OCI-LY1 (cell line): ENCODE data around the gene MAPK9.

Experiments used
- H2AFZ ChIP-seq: fragments of 200-600 bp; sonication (generic), shearing (Covaris generic); 2 replicates; pipeline ENCODE4 v1.6.0; 2014; ENCODE audit warnings: antibody characterized with exemption, mild to moderate bottlenecking, low read length
- H3F3A ChIP-seq: fragments of 200-600 bp; sonication (generic), shearing (Covaris generic); 2 replicates; pipeline ENCODE4 v1.6.0; 2014; ENCODE audit warnings: mild to moderate bottlenecking, antibody characterized with exemption, low read length, moderate library complexity; ENCODE audit not compliant: insufficient read depth
- H3K27ac ChIP-seq: fragments of 200-600 bp; sonication (generic); 2 replicates; pipeline ENCODE4 v1.5.1; 2014; ENCODE audit warnings: low read length, mixed run types, mild to moderate bottlenecking, low read depth; ENCODE audit not compliant: poor library complexity, severe bottlenecking
- H3K27me3 ChIP-seq: fragments of 200-600 bp; sonication (generic); 2 replicates; pipeline ENCODE4 v1.6.0; 2014; ENCODE audit warnings: antibody characterized with exemption, mild to moderate bottlenecking, low read length, moderate library complexity; ENCODE audit not compliant: insufficient read depth
- H3K36me3 ChIP-seq: fragments of 200-600 bp; sonication (generic); 2 replicates; pipeline ENCODE4 v1.6.1; 2014; ENCODE audit warnings: mild to moderate bottlenecking, antibody characterized with exemption, low read length, moderate library complexity, mixed read lengths; ENCODE audit not compliant: insufficient read depth
- H3K4me1 ChIP-seq: fragments of 200-600 bp; sonication (generic); 2 replicates; pipeline ENCODE4 v1.5.1; 2014; ENCODE audit warnings: mild to moderate bottlenecking, low read length, moderate library complexity; ENCODE audit not compliant: insufficient read depth, severe bottlenecking
- H3K4me2 ChIP-seq: fragments of 200-600 bp; sonication (generic), shearing (Covaris generic); 2 replicates; pipeline ENCODE4 v1.6.1; 2014; ENCODE audit warnings: low read length
- H3K4me3 ChIP-seq: fragments of 200-600 bp; sonication (generic); 2 replicates; pipeline ENCODE4 v1.5.1; 2014; ENCODE audit warnings: low read length, low read depth, mild to moderate bottlenecking, mixed read lengths; ENCODE audit not compliant: poor library complexity, severe bottlenecking
- H3K79me2 ChIP-seq: fragments of 200-600 bp; shearing (Covaris generic); 2 replicates; pipeline ENCODE4 v1.6.1; 2016; ENCODE audit warnings: mixed run types, low read length, mixed read lengths; ENCODE audit not compliant: insufficient read depth
- H3K9ac ChIP-seq: fragments of 200-600 bp; sonication (generic), shearing (Covaris generic); 2 replicates; pipeline ENCODE4 v1.6.1; 2014; ENCODE audit warnings: mild to moderate bottlenecking, low read length, mixed read lengths
- H3K9me2 ChIP-seq: fragments of 200-600 bp; sonication (generic), shearing (Covaris generic); 2 replicates; pipeline ENCODE4 v1.6.1; 2014; ENCODE audit warnings: low read depth, mild to moderate bottlenecking, low read length, mixed read lengths
- H3K9me3 ChIP-seq: fragments of 200-600 bp; shearing (Covaris generic); 2 replicates; pipeline ENCODE4 v1.6.1; 2014; ENCODE audit warnings: low read length, mixed read lengths
- H4K20me1 ChIP-seq: fragments of 200-600 bp; sonication (generic), shearing (Covaris generic); 2 replicates; pipeline ENCODE4 v1.6.0; 2016; ENCODE audit warnings: mild to moderate bottlenecking, low read length; ENCODE audit not compliant: insufficient read depth
- EZH2 ChIP-seq: fragments of 200-600 bp; sonication (generic), shearing (Covaris generic); IDR thresholded peaks from 2 replicates; pipeline ENCODE4 v1.8.0; 2017; ENCODE audit warnings: borderline replicate concordance, mixed run types, mild to moderate bottlenecking, antibody characterized with exemption, low read length, moderate library complexity, mixed read lengths
- TF ChIP-seq, protein P1 (sequence below): fragments of 200-600 bp; sonication (generic), shearing (Covaris generic); IDR thresholded peaks from 2 replicates; pipeline ENCODE4 v1.5.1; 2017; ENCODE audit warnings: mild to moderate bottlenecking, antibody characterized with exemption, low read length, moderate library complexity, mixed read lengths

Gene MAPK9

GRCh38 chr5:180294913-180295555, 3.2 kb upstream of the MAPK9 start:
- Histone ChIP-seq H4K20me1 (no peaks in the 10 kb centered on the region), H3K27ac (peak overlapping the region; percentile 72), H3F3A (no peaks in the 10 kb centered on the region), H3K36me3 (no peaks in the 10 kb centered on the region), H3K9me3 (no peaks in the 10 kb centered on the region), H3K79me2 (peaks cover 10% of the 10 kb centered on the region), H3K4me2 (no peak overlapping the region), H3K4me3 (no peak overlapping the region), H3K9ac (peak overlapping the region; percentile 5; the same call in 1 of the 2 replicates), H2AFZ (no peak overlapping the region), H3K27me3 (no peaks in the 10 kb centered on the region), H3K4me1 (peaks cover 42% of the 10 kb centered on the region), H3K9me2 (no peaks in the 10 kb centered on the region)
- TF ChIP-seq EZH2: no peak
- TF ChIP-seq, protein P1, sequence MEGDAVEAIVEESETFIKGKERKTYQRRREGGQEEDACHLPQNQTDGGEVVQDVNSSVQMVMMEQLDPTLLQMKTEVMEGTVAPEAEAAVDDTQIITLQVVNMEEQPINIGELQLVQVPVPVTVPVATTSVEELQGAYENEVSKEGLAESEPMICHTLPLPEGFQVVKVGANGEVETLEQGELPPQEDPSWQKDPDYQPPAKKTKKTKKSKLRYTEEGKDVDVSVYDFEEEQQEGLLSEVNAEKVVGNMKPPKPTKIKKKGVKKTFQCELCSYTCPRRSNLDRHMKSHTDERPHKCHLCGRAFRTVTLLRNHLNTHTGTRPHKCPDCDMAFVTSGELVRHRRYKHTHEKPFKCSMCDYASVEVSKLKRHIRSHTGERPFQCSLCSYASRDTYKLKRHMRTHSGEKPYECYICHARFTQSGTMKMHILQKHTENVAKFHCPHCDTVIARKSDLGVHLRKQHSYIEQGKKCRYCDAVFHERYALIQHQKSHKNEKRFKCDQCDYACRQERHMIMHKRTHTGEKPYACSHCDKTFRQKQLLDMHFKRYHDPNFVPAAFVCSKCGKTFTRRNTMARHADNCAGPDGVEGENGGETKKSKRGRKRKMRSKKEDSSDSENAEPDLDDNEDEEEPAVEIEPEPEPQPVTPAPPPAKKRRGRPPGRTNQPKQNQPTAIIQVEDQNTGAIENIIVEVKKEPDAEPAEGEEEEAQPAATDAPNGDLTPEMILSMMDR: no peak

GRCh38 chr5:180294411-180294810, 2.5 kb upstream of the MAPK9 start:
- no peak overlapping the region for H2AFZ ChIP-seq
- H3F3A ChIP-seq: no peaks in the 10 kb centered on the region
- H3K4me2 ChIP-seq: no peak overlapping the region
- no peaks in the 10 kb centered on the region for H4K20me1 ChIP-seq
- H3K36me3 ChIP-seq: no peaks in the 10 kb centered on the region
- H3K4me3 ChIP-seq: no peak overlapping the region
- H3K27me3 ChIP-seq: no peaks in the 10 kb centered on the region
- TF ChIP-seq, protein P1: no peak
- no peak for TF ChIP-seq EZH2
- H3K9ac ChIP-seq: peak overlapping the region; percentile 5; the same call in 1 of the 2 replicates
- no peaks in the 10 kb centered on the region for H3K9me2 ChIP-seq
- no peaks in the 10 kb centered on the region for H3K9me3 ChIP-seq
- H3K79me2 ChIP-seq: peaks cover 12% of the 10 kb centered on the region
- peaks cover 43% of the 10 kb centered on the region for H3K4me1 ChIP-seq
- H3K27ac ChIP-seq: peak overlapping the region; percentile 72

DNA sequence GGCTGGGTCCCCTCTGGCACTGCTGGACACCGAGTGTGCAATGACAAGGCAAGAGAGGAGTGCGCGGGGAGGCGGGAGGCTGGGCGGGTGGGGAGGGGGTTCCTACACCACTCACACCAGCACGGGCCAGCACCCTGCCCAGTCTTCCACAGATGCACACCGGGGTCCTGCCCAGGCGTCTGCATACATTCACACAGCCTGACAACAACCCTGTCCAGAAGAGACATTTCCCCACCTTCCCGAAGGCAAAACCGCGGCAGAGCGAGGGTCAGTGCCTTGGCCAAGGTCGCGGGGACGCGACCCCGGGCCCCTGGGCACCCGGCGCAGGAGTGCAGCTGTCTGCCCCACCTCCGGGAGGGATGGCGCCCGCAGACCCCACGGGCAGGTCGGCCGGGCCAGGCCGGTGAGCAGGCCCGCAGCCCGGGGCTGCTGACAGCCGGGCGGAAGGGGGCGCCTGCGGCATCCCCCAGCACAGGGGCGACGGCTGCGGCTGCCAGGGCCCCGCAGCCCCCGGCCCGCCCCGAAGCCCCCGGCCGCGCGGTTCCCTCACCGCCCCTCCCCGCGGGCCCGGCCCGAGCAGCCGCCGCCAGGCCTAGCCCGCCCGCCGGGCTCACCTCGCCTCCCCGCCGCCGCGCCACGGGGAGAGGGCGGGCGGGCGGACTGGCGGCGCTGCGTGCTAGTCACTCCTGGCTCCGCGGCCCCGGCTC, 496 bp downstream of the MAPK9 start:
- Histone ChIP-seq H3K4me3 (peak overlapping the region; percentile 85), H3K9me2 (no peaks in the 10 kb centered on the region), H2AFZ (no peak overlapping the region), H3K9ac (peak overlapping the region; percentile 71), H3K9me3 (0 out of 2 replicates have a peak, but pooled peaks cover 5% of the 10 kb centered on the region), H3K27ac (no peak overlapping the region), H3K79me2 (peaks cover 29% of the 10 kb centered on the region), H3K4me2 (peak overlapping the region; percentile 85), H3F3A (no peaks in the 10 kb centered on the region), H3K4me1 (peaks cover 38% of the 10 kb centered on the region), H3K36me3 (peaks cover 24% of the 10 kb centered on the region), H4K20me1 (no peaks in the 10 kb centered on the region), H3K27me3 (no peaks in the 10 kb centered on the region)
- no peak for TF ChIP-seq EZH2
- TF ChIP-seq, protein P1: peak; percentile 12; the same call in 1 of the 2 replicates
